Endodermal cell (in vitro differentiated cells): Measurements from ENCODE around the gene IDH3G. TPM values are rescaled to one million over a fixed set of nuclear protein-coding genes. Genes with fewer than 3 reads are reported as not detected.

Source experiments
- DNase-seq: peaks from one replicate; pipeline ENCODE4 v3.0.0-alpha.2; 2017
- H3K27ac ChIP-seq: 2 replicates; pipeline ENCODE4 v1.5.1; 2013; ENCODE audit warnings: mild to moderate bottlenecking, low read depth, low read length, moderate library complexity
- H3K27me3 ChIP-seq: 2 replicates; pipeline ENCODE4 v1.6.1; 2013; ENCODE audit warnings: mild to moderate bottlenecking, low read length, moderate library complexity; ENCODE audit not compliant: insufficient read depth, control insufficient read depth, poor library complexity, severe bottlenecking
- H3K36me3 ChIP-seq: 2 replicates; pipeline ENCODE4 v1.7.0; 2013; ENCODE audit warnings: mild to moderate bottlenecking, low read length, moderate library complexity; ENCODE audit not compliant: control insufficient read depth, insufficient read depth
- H3K4me1 ChIP-seq: one replicate; pipeline ENCODE4 v1.7.0; 2013; ENCODE audit warnings: low read length; ENCODE audit not compliant: control insufficient read depth, insufficient read depth
- H3K4me3 ChIP-seq: 2 replicates; pipeline ENCODE4 v1.5.1; 2013; ENCODE audit warnings: mild to moderate bottlenecking, low read length, moderate library complexity
- H3K9ac ChIP-seq: 2 replicates; pipeline ENCODE4 v1.6.1; 2013; ENCODE audit warnings: mild to moderate bottlenecking, low read length, moderate library complexity; ENCODE audit not compliant: poor library complexity, severe bottlenecking; ENCODE audit errors: extremely low read depth
- H3K9me3 ChIP-seq: 2 replicates; pipeline ENCODE4 v1.6.1; 2013; ENCODE audit warnings: mild to moderate bottlenecking, low read length, moderate library complexity; ENCODE audit not compliant: control insufficient read depth
- H3K27ac Mint-ChIP-seq: 2 replicates; pipeline ENCODE4 v1.8.0; 2020; ENCODE audit warnings: mixed read lengths
- H3K27me3 Mint-ChIP-seq: 2 replicates; pipeline ENCODE4 v1.8.0; 2021; ENCODE audit warnings: mild to moderate bottlenecking, mixed read lengths; ENCODE audit not compliant: insufficient read depth
- H3K36me3 Mint-ChIP-seq: 2 replicates; pipeline ENCODE4 v1.8.0; 2020; ENCODE audit warnings: low read depth, mixed read lengths
- H3K4me1 Mint-ChIP-seq: 2 replicates; pipeline ENCODE4 v1.8.0; 2020; ENCODE audit warnings: mixed read lengths
- H3K4me3 Mint-ChIP-seq: 2 replicates; pipeline ENCODE4 v1.8.0; 2020; ENCODE audit warnings: mild to moderate bottlenecking, moderate library complexity, mixed read lengths
- H3K9me3 Mint-ChIP-seq: 2 replicates; pipeline ENCODE4 v1.8.0; 2020; ENCODE audit warnings: mild to moderate bottlenecking, mixed read lengths
- CTCF ChIP-seq: fragments of 200-600 bp; sonication (generic); conservative IDR thresholded peaks from 2 replicates; pipeline ENCODE4 v1.5.0; 2021; ENCODE audit warnings: antibody characterized with exemption, mild to moderate bottlenecking
- WGBS, 2 experiments: methylation state at CpG; one replicate each; pipeline versions ENCODE4 v1.1.5 to v1.1.7; 2013; ENCODE audit warnings: missing lambda C conversion rate in 2 of 2, mixed read lengths in 1 of 2; ENCODE audit not compliant: insufficient coverage in 1 of 2, insufficient read length in 1 of 2; 5-methylcytosine and 5-hydroxymethylcytosine counted together
- total RNA-seq, 2 donors: library from RNA; stranded (reverse); fragmentation: NEBNext Ultra II Directional in 1 of 2; extraction: Animal tissue kit (Norgen Biotek cat#: 25700) in 1 of 2; gene quantifications; 2 replicates in 1 of 2; 3 replicates in 1 of 2; pipeline ENCODE4 v1.2.1, GENCODE V29; 2021

The IDH3G gene
- total RNA-seq, 2 donors from 2014 or later: 39.5 to 45.0 TPM

GRCh38 chrX:153766871-153767673 lies 27.1 kb downstream of the IDH3G start:
- Histone ChIP-seq H3K27ac (no peak overlapping the region), H3K4me1 (no peaks in the 10 kb centered on the region), H3K4me3 (no peak overlapping the region), H3K9me3 (no peaks in the 10 kb centered on the region), H3K9ac (no peak overlapping the region), H3K36me3 (no peaks in the 10 kb centered on the region), H3K27me3 (no peaks in the 10 kb centered on the region)
- Mint-ChIP-seq H3K36me3 (no peaks in the 10 kb centered on the region), H3K9me3 (peaks cover 43% of the 10 kb centered on the region), H3K27ac (no peak overlapping the region), H3K27me3 (peaks cover 5% of the 10 kb centered on the region), H3K4me1 (no peaks in the 10 kb centered on the region), H3K4me3 (no peak overlapping the region)
- WGBS, 2 experiments: 91 to 92% methylated on average over 6 to 55 of the region's 56 CpGs
- peak; percentile 60 for DNase-seq
- no peak for TF ChIP-seq CTCF

- H3K9ac ChIP-seq: no peak overlapping the region
- H3K9me3 Mint-ChIP-seq: peaks cover 48% of the 10 kb centered on the region
- no peak for TF ChIP-seq CTCF
- WGBS, 2 experiments: 48% methylated on average over 4 to 19 of the region's 21 CpGs
- no peaks in the 10 kb centered on the region for H3K36me3 Mint-ChIP-seq
- peak overlapping the region; percentile 17 for H3K27ac ChIP-seq
- H3K27me3 Mint-ChIP-seq: peaks cover 5% of the 10 kb centered on the region
- no peaks in the 10 kb centered on the region for H3K36me3 ChIP-seq
- H3K4me3 Mint-ChIP-seq: no peak overlapping the region
- no peak overlapping the region for H3K4me3 ChIP-seq
- no peak overlapping the region for H3K27ac Mint-ChIP-seq
- no peaks in the 10 kb centered on the region for H3K4me1 ChIP-seq
- H3K4me1 Mint-ChIP-seq: no peaks in the 10 kb centered on the region
- peak; percentile 65 for DNase-seq
- no peaks in the 10 kb centered on the region for H3K27me3 ChIP-seq
- no peaks in the 10 kb centered on the region for H3K9me3 ChIP-seq
Observed at GRCh38 chrX:153766098-153766817, 27.9 kb downstream of the IDH3G start.

GRCh38 chrX:153765138-153766079 lies 28.8 kb downstream of the IDH3G start:
- H3K9me3 ChIP-seq: no peaks in the 10 kb centered on the region
- Mint-ChIP-seq H3K36me3 (no peaks in the 10 kb centered on the region), H3K27me3 (peaks cover 5% of the 10 kb centered on the region), H3K4me1 (no peaks in the 10 kb centered on the region), H3K4me3 (no peak overlapping the region), H3K27ac (no peak overlapping the region), H3K9me3 (peaks cover 52% of the 10 kb centered on the region)
- H3K27ac ChIP-seq: no peak overlapping the region
- no peak overlapping the region for H3K4me3 ChIP-seq
- H3K27me3 ChIP-seq: no peaks in the 10 kb centered on the region
- 89% methylated on average over 24 of the region's 27 CpGs; no CpG with 5 or more reads in 1 of the 2 experiments for WGBS, 2 experiments
- H3K9ac ChIP-seq: no peak overlapping the region
- DNase-seq: peak; percentile 47
- no peak for TF ChIP-seq CTCF
- no peaks in the 10 kb centered on the region for H3K4me1 ChIP-seq
- H3K36me3 ChIP-seq: no peaks in the 10 kb centered on the region
